SU-DHL-6 (cell line): ENCODE measurements around the gene HIVEP3.

Experiments
- H2AFZ ChIP-seq: fragments of 200-600 bp; sonication (generic); 2 replicates; pipeline ENCODE4 v1.6.1; 2014; ENCODE audit warnings: low read depth, mild to moderate bottlenecking, moderate library complexity, mixed read lengths, antibody characterized with exemption, low read length; ENCODE audit not compliant: severe bottlenecking
- H3F3A ChIP-seq: fragments of 200-600 bp; shearing (Covaris generic); 2 replicates; pipeline ENCODE4 v1.6.0; 2016; ENCODE audit warnings: antibody characterized with exemption, mild to moderate bottlenecking; ENCODE audit not compliant: insufficient read depth
- H3K27ac ChIP-seq: fragments of 200-600 bp; sonication (generic); 2 replicates; pipeline ENCODE4 v1.5.1; 2016; ENCODE audit warnings: low read depth, mild to moderate bottlenecking, low read length, moderate library complexity, mixed read lengths
- H3K27me3 ChIP-seq: fragments of 200-600 bp; sonication (generic), shearing (Covaris generic); 2 replicates; pipeline ENCODE4 v1.6.0; 2014; ENCODE audit warnings: mild to moderate bottlenecking, low read length
- H3K36me3 ChIP-seq: fragments of 200-600 bp; sonication (generic); 2 replicates; pipeline ENCODE4 v1.6.1; 2014; ENCODE audit warnings: mild to moderate bottlenecking, low read length, mixed read lengths
- H3K4me2 ChIP-seq: fragments of 300-600, 200-600 bp; shearing (Covaris generic), sonication (generic); 2 replicates; pipeline ENCODE4 v1.6.0; 2014; ENCODE audit warnings: low read length, low read depth, mild to moderate bottlenecking; ENCODE audit not compliant: poor library complexity, severe bottlenecking
- H3K4me3 ChIP-seq: fragments of 200-600 bp; sonication (generic); 2 replicates; pipeline ENCODE4 v1.5.1; 2014; ENCODE audit warnings: antibody characterized with exemption, low read length, mild to moderate bottlenecking, mixed read lengths; ENCODE audit not compliant: insufficient read depth, poor library complexity, severe bottlenecking
- H3K79me2 ChIP-seq: fragments of 200-600 bp; sonication (generic); 2 replicates; pipeline ENCODE4 v1.6.1; 2014; ENCODE audit warnings: mild to moderate bottlenecking, low read length, moderate library complexity; ENCODE audit not compliant: insufficient read depth
- H3K9ac ChIP-seq: fragments of 200-600 bp; sonication (generic); 2 replicates; pipeline ENCODE4 v1.7.0; 2014; ENCODE audit warnings: mild to moderate bottlenecking, low read length
- H3K9me2 ChIP-seq: fragments of 200-600 bp; sonication (generic); replicated peaks from 2 replicates; pipeline ENCODE4 v1.6.1; 2014; ENCODE audit warnings: low read length; ENCODE audit not compliant: insufficient read depth
- H3K9me3 ChIP-seq: fragments of 200-600 bp; sonication (generic); 2 replicates; pipeline ENCODE4 v1.6.1; 2014; ENCODE audit warnings: low read length, mixed read lengths; ENCODE audit not compliant: insufficient read depth
- H4K20me1 ChIP-seq: fragments of 200-600 bp; sonication (generic); 2 replicates; pipeline ENCODE4 v1.6.1; 2014; ENCODE audit warnings: low read depth, mild to moderate bottlenecking, antibody characterized with exemption, low read length, moderate library complexity, mixed read lengths
- EZH2phosphoT487 ChIP-seq: fragments of 200-600 bp; sonication (generic), shearing (Covaris generic); conservative IDR thresholded peaks from 2 replicates; pipeline ENCODE4 v1.6.1; 2018; ENCODE audit warnings: mild to moderate bottlenecking, antibody characterized with exemption, low read length, moderate library complexity, mixed read lengths
- TF ChIP-seq, protein P1 (sequence below): fragments of 200-600 bp; sonication (generic); IDR thresholded peaks from one replicate; pipeline ENCODE4 v1.5.1; 2017; ENCODE audit warnings: antibody characterized with exemption, mild to moderate bottlenecking, low read length, moderate library complexity; ENCODE audit not compliant: insufficient read depth, poor library complexity, severe bottlenecking

Gene HIVEP3

GRCh38 chr1:41528726-41529605 is 389.8 kb downstream of the HIVEP3 start:
- Histone ChIP-seq H3K9me3 (no peaks in the 10 kb centered on the region), H3K79me2 (no peaks in the 10 kb centered on the region), H2AFZ (no peak overlapping the region)

DNA sequence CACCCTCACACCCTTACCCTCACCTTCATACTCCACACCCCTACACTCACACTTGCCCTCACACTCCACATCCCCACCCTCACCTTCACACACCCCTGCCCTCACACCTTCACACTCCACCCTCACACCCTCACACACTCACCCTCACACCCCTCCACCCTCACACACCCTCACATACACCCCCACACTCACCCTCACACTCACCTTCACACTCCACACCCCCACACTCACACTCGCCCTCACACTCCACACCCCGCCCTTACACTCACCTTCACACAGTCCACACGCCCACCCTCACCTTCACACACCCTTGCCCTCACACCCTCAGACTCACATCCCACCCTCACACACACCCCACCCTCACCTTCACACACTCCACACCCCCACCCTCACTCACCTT is 390.6 kb downstream of the HIVEP3 start:
- Histone ChIP-seq H3K4me3 (no peak overlapping the region), H3K9me3 (no peaks in the 10 kb centered on the region), H4K20me1 (no peaks in the 10 kb centered on the region), H3K36me3 (no peaks in the 10 kb centered on the region), H3K9me2 (no peaks in the 10 kb centered on the region), H3K27me3 (no peaks in the 10 kb centered on the region), H3K79me2 (no peaks in the 10 kb centered on the region), H3F3A (no peaks in the 10 kb centered on the region), H2AFZ (no peak overlapping the region), H3K4me2 (no peak overlapping the region), H3K9ac (no peak overlapping the region), H3K27ac (no peak overlapping the region)
- TF ChIP-seq, protein P1, sequence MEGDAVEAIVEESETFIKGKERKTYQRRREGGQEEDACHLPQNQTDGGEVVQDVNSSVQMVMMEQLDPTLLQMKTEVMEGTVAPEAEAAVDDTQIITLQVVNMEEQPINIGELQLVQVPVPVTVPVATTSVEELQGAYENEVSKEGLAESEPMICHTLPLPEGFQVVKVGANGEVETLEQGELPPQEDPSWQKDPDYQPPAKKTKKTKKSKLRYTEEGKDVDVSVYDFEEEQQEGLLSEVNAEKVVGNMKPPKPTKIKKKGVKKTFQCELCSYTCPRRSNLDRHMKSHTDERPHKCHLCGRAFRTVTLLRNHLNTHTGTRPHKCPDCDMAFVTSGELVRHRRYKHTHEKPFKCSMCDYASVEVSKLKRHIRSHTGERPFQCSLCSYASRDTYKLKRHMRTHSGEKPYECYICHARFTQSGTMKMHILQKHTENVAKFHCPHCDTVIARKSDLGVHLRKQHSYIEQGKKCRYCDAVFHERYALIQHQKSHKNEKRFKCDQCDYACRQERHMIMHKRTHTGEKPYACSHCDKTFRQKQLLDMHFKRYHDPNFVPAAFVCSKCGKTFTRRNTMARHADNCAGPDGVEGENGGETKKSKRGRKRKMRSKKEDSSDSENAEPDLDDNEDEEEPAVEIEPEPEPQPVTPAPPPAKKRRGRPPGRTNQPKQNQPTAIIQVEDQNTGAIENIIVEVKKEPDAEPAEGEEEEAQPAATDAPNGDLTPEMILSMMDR = no peak
- no peak for TF ChIP-seq EZH2phosphoT487

More at GRCh38 chr1:41528726-41529605, 389.8 kb downstream of the HIVEP3 start:
- no peaks in the 10 kb centered on the region for H3K9me2 ChIP-seq
- no peaks in the 10 kb centered on the region for H3K27me3 ChIP-seq
- no peak overlapping the region for H3K27ac ChIP-seq
- H3K4me2 ChIP-seq = no peak overlapping the region
- TF ChIP-seq EZH2phosphoT487 = no peak
- TF ChIP-seq, protein P1 = no peak
- no peak overlapping the region for H3K4me3 ChIP-seq
- no peaks in the 10 kb centered on the region for H3K36me3 ChIP-seq
- H3F3A ChIP-seq = no peaks in the 10 kb centered on the region
- H3K9ac ChIP-seq = no peak overlapping the region
- H4K20me1 ChIP-seq = no peaks in the 10 kb centered on the region

- Histone ChIP-seq H3K9ac (no peak overlapping the region), H4K20me1 (no peaks in the 10 kb centered on the region), H3K27ac (no peak overlapping the region), H2AFZ (no peak overlapping the region), H3K9me2 (no peaks in the 10 kb centered on the region), H3K27me3 (no peaks in the 10 kb centered on the region), H3K4me2 (no peak overlapping the region), H3K9me3 (no peaks in the 10 kb centered on the region), H3K79me2 (no peaks in the 10 kb centered on the region), H3F3A (no peaks in the 10 kb centered on the region), H3K4me3 (no peak overlapping the region), H3K36me3 (no peaks in the 10 kb centered on the region)
- TF ChIP-seq, protein P1 = no peak
- no peak for TF ChIP-seq EZH2phosphoT487
Observed at GRCh38 chr1:41526956-41527561, 391.7 kb downstream of the HIVEP3 start.
